Osteocyte (in vitro differentiated cells): ENCODE measurements around the gene IRGC. TPM values are rescaled to one million over a fixed set of nuclear protein-coding genes. Genes with fewer than 3 reads are reported as not detected.

Experiments
- DNase-seq: peaks from one replicate; pipeline ENCODE4 v3.0.0; 2021; ENCODE audit warnings: mixed read lengths; ENCODE audit not compliant: unreplicated experiment; ENCODE audit errors: extremely low spot score
- H3K27ac Mint-ChIP-seq: one replicate; pipeline ENCODE4 v1.8.0; 2021; ENCODE audit warnings: mild to moderate bottlenecking, mixed read lengths; ENCODE audit not compliant: unreplicated experiment
- H3K27me3 Mint-ChIP-seq: one replicate; pipeline ENCODE4 v1.8.0; 2021; ENCODE audit warnings: mixed read lengths; ENCODE audit not compliant: unreplicated experiment
- H3K36me3 Mint-ChIP-seq: one replicate; pipeline ENCODE4 v1.8.0; 2021; ENCODE audit warnings: mixed read lengths; ENCODE audit not compliant: unreplicated experiment
- H3K4me1 Mint-ChIP-seq: one replicate; pipeline ENCODE4 v1.8.0; 2021; ENCODE audit warnings: mixed read lengths; ENCODE audit not compliant: unreplicated experiment
- H3K4me3 Mint-ChIP-seq: one replicate; pipeline ENCODE4 v1.8.0; 2021; ENCODE audit warnings: mild to moderate bottlenecking, moderate library complexity, mixed read lengths; ENCODE audit not compliant: unreplicated experiment
- H3K9me3 Mint-ChIP-seq: one replicate; pipeline ENCODE4 v1.8.0; 2021; ENCODE audit warnings: mixed read lengths; ENCODE audit not compliant: unreplicated experiment
- total RNA-seq: library from RNA; stranded (reverse); gene quantifications from 2 replicates; pipeline ENCODE4 v1.2.1, GENCODE V29; 2021
- TF ChIP-seq, protein P1 (sequence below): fragments of 200-600 bp; sonication (generic); IDR thresholded peaks from 2 replicates; pipeline ENCODE4 v1.5.0; 2021; ENCODE audit warnings: antibody characterized with exemption, mild to moderate bottlenecking, moderate library complexity

The IRGC gene
- total RNA-seq, 1 donor from 2014 or later = not detected

DNA sequence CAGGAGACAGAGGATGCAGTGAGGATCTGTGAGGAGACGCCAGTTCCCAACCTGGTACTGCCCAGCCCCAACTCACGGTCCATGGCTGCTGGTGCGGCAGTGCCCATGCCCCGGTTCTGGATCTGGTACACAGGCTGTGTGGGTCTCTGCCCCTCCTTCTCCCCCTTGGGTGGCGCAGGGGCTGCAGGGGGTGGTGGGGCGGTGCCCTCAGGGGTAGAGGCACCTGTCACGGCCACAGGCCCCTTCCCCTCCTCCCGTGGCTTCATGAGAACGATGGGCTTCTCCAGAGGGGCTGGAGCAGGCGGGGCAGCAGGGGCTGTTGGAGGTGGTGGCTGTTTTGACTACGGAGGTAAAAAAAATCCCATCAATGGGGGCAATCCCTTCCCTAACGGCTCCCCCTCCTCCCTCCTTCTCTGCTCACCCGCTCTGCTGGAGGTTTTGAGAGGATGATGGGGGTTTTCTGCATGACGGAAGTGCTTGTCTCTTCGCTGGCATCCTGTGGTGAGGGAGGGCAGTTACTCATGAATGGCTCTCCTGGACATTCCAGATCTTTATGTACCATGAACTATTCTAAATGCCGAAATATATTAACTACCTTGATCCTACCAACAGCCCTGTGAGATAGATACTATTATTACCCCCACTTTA lies 31.8 kb downstream of the IRGC start:
- no peak overlapping the region for H3K4me3 Mint-ChIP-seq
- no peaks in the 10 kb centered on the region for H3K9me3 Mint-ChIP-seq
- no peaks in the 10 kb centered on the region for H3K27me3 Mint-ChIP-seq
- peaks cover 48% of the 10 kb centered on the region for H3K36me3 Mint-ChIP-seq
- TF ChIP-seq, protein P1, sequence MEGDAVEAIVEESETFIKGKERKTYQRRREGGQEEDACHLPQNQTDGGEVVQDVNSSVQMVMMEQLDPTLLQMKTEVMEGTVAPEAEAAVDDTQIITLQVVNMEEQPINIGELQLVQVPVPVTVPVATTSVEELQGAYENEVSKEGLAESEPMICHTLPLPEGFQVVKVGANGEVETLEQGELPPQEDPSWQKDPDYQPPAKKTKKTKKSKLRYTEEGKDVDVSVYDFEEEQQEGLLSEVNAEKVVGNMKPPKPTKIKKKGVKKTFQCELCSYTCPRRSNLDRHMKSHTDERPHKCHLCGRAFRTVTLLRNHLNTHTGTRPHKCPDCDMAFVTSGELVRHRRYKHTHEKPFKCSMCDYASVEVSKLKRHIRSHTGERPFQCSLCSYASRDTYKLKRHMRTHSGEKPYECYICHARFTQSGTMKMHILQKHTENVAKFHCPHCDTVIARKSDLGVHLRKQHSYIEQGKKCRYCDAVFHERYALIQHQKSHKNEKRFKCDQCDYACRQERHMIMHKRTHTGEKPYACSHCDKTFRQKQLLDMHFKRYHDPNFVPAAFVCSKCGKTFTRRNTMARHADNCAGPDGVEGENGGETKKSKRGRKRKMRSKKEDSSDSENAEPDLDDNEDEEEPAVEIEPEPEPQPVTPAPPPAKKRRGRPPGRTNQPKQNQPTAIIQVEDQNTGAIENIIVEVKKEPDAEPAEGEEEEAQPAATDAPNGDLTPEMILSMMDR = no peak
- peaks cover 20% of the 10 kb centered on the region for H3K4me1 Mint-ChIP-seq
- H3K27ac Mint-ChIP-seq = no peak overlapping the region
- no peak for DNase-seq

DNA sequence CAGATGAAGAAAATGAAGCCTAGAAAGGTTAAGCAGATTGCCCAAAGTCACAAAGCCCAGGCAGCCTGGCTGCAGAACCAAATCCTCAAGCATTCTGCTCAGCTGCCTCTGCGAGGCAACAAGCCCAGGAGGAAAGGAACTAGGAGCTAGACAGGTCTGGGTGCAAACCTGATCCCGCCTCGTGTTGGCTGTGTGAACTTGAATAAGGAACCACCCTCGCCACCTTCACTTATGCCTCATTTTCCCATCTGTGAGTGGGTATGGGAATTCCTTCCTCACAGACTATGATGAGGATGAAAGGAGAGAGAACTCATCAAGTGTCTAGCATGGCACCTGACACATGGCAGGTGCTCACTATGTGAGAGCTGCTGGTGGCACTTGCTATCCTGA lies 32.3 kb downstream of the IRGC start:
- H3K4me1 Mint-ChIP-seq = peaks cover 20% of the 10 kb centered on the region
- TF ChIP-seq, protein P1 = no peak
- H3K27ac Mint-ChIP-seq = no peak overlapping the region
- H3K9me3 Mint-ChIP-seq = no peaks in the 10 kb centered on the region
- DNase-seq = no peak
- no peaks in the 10 kb centered on the region for H3K27me3 Mint-ChIP-seq
- H3K4me3 Mint-ChIP-seq = no peak overlapping the region
- peaks cover 48% of the 10 kb centered on the region for H3K36me3 Mint-ChIP-seq

DNA sequence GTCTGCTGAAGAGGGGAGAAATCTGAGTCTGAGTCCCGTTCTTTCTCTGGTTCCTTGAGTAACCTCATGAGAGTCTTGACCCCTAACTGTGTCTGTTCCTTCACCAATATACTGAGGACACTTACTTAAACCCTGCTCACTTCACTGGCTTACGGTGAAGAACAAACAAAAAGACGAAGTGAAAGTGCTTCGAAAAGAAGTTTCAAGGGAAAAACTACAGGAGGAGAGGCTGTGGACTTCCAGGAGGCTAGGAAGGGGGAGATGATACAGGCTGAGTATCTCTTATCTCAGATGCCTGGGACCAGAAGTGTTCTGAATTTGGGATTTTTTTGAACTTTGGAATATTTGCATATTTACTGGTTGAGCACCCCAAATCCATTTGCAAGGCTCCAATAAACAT lies 32.8 kb downstream of the IRGC start:
- no peak for DNase-seq
- no peak overlapping the region for H3K27ac Mint-ChIP-seq
- no peaks in the 10 kb centered on the region for H3K9me3 Mint-ChIP-seq
- H3K4me1 Mint-ChIP-seq = peaks cover 23% of the 10 kb centered on the region
- no peak overlapping the region for H3K4me3 Mint-ChIP-seq
- no peaks in the 10 kb centered on the region for H3K27me3 Mint-ChIP-seq
- TF ChIP-seq, protein P1 = no peak
- peaks cover 48% of the 10 kb centered on the region for H3K36me3 Mint-ChIP-seq

DNA sequence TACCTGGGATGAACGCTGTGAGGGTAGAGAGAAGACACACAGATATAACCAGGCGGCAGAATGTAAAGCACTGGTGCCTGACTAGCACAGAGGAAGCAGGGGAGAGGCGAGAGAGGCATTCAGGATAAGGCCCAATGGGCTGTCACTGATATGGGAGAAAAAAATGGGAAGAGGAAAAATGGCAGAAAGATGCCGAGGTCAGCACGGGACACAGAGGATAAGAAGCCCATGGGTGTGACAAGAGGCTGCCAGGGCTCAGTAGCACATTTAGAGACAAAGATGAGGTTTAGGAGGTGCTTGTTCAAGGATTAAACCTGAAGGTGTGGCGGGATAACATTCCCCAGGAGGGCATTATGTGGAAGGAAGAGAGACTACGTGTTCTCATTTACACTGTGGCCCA lies 33.3 kb downstream of the IRGC start:
- Mint-ChIP-seq H3K4me3 (no peak overlapping the region), H3K4me1 (peaks cover 28% of the 10 kb centered on the region), H3K27ac (no peak overlapping the region), H3K36me3 (peaks cover 45% of the 10 kb centered on the region), H3K27me3 (no peaks in the 10 kb centered on the region), H3K9me3 (no peaks in the 10 kb centered on the region)
- TF ChIP-seq, protein P1 = no peak
- no peak for DNase-seq

DNA sequence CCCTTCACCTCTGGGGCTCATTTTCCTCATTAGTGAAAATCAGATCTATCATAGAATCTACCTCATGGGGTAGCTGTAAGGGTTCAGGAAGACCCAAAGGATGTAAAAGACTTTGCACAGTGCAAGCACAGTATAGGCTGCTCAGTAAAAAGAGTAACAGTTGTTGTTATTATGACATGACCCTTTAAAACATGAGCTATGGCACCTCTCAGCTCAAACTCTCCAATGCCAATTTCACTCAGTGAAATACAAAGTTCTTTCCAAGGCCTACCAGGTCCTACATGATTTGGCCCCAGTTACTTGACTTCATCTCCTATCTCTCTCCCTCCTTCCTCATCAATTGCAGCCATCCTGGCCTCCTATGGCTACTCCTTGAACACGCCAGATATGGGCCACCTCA lies 34.0 kb downstream of the IRGC start:
- no peak overlapping the region for H3K27ac Mint-ChIP-seq
- no peaks in the 10 kb centered on the region for H3K27me3 Mint-ChIP-seq
- H3K4me1 Mint-ChIP-seq = peaks cover 30% of the 10 kb centered on the region
- no peaks in the 10 kb centered on the region for H3K9me3 Mint-ChIP-seq
- no peak for DNase-seq
- H3K36me3 Mint-ChIP-seq = peaks cover 39% of the 10 kb centered on the region
- no peak overlapping the region for H3K4me3 Mint-ChIP-seq
- TF ChIP-seq, protein P1 = no peak
